Measurements from ENCODE around the gene EFCAB7. TPM values are rescaled to one million over a fixed set of nuclear protein-coding genes. Genes with fewer than 3 reads are reported as not detected.

The EFCAB7 gene
- total RNA-seq, 1 experiment from 2014 or later: 3.0 TPM

DNA sequence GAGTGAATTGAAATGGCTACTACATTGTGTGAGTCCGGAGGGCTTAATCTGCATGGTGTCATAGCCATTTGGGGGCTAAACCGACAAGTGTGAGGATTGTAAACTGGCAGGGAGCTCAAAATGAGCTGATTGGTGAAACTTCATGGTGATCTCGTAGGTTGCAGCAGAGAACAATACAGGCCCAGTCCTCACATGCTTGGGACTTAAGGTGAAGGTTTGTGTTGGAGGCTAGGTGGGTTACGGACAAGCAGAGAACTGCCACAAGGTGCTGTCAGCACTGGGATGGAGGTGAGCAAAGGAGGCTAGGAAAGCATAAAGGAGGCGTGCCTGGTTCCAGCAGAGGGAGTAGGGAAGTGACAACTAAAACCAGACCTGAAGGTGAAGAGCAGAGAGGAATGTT lies 79.3 kb downstream of the EFCAB7 start:
- no peaks in the 10 kb centered on the region; the same call in 1 of the 2 replicates for H3K27me3 Mint-ChIP-seq (ENCODE audit: low read depth)
- H3K36me3 Mint-ChIP-seq (ENCODE audit: insufficient read depth in 1 of 3, low read depth in 3 of 3): peaks cover 0 to 2% (median 0%) of the 10 kb centered on the region in 3 experiments; a peak in 1 of 7 replicates
- no peak for DNase-seq

More for the DNA sequence above, 79.3 kb downstream of the EFCAB7 start:
- Histone ChIP-seq H3K23ac (ENCODE audit: insufficient read length, low read depth, low read length) (no peak overlapping the region), H3K18ac (ENCODE audit: insufficient read length, low read depth, low read length) (no peak overlapping the region), H3K56ac (ENCODE audit: insufficient read length, low read depth, low read length) (no peak overlapping the region), H4K20me1 (ENCODE audit: control insufficient read depth, insufficient read depth, insufficient read length) (no peaks in the 10 kb centered on the region), H4K5ac (ENCODE audit: insufficient read length, low read depth, low read length) (no peak overlapping the region), H3K9ac (ENCODE audit: extremely low read depth, insufficient read length, low read length) (no peak overlapping the region), H3K27ac (ENCODE audit: insufficient read length, low read depth, low read length) (no peak overlapping the region), H2BK20ac (ENCODE audit: low read depth, low read length, poor library complexity, severe bottlenecking) (no peak overlapping the region), H2BK5ac (ENCODE audit: insufficient read length, low read length) (no peak overlapping the region), H3K23me2 (ENCODE audit: insufficient read length, low read depth, low read length, poor library complexity, severe bottlenecking) (no peaks in the 10 kb centered on the region), H2BK12ac (ENCODE audit: insufficient read length, low read depth, low read length) (no peak overlapping the region), H2AK5ac (ENCODE audit: insufficient read length, low read length) (no peak overlapping the region), H2BK15ac (ENCODE audit: low read depth, low read length) (no peak overlapping the region), H4K8ac (replicated peaks; ENCODE audit: insufficient read length, low read depth, low read length) (no peak overlapping the region), H3K4me1 (ENCODE audit: insufficient read depth, low read length) (peaks cover 6% of the 10 kb centered on the region; the same call in 1 of the 2 replicates), H3K14ac (ENCODE audit: insufficient read depth, low read length) (no peak overlapping the region), H3K79me1 (ENCODE audit: insufficient read depth, low read depth, low read length, poor library complexity, severe bottlenecking) (no peaks in the 10 kb centered on the region), H3K79me2 (ENCODE audit: insufficient read depth, low read length) (no peaks in the 10 kb centered on the region; the same call in 1 of the 2 replicates), H3K4me2 (ENCODE audit: insufficient read depth, insufficient read length, low read length) (no peak overlapping the region), H2AFZ (ENCODE audit: low read length) (no peak overlapping the region), H3K4ac (ENCODE audit: low read depth, low read length) (no peak overlapping the region), H4K91ac (ENCODE audit: insufficient read length, low read depth, low read length) (no peak overlapping the region), H3K27me3 (ENCODE audit: insufficient read depth, low read length) (no peaks in the 10 kb centered on the region), H2BK120ac (ENCODE audit: low read depth, low read length, poor library complexity, severe bottlenecking) (no peak overlapping the region), H3K9me3 (ENCODE audit: control insufficient read depth, low read depth, low read length) (no peaks in the 10 kb centered on the region), H3T11ph (ENCODE audit: low read length) (no peak overlapping the region)
- Mint-ChIP-seq H3K4me3 (no peak overlapping the region), H3K9me3 (no peaks in the 10 kb centered on the region), H3K27ac (peak overlapping the region in 1 of 3 experiments; percentile 12; a peak in 2 of 7 replicates), H3K4me1 (peaks cover 14 to 20% of the 10 kb centered on the region in 2 experiments)
- WGBS (ENCODE audit: extremely low coverage, insufficient read length, low lambda C conversion rate): no CpG with 5 or more reads among the region's 5 CpGs
- TF ChIP-seq, protein P1, sequence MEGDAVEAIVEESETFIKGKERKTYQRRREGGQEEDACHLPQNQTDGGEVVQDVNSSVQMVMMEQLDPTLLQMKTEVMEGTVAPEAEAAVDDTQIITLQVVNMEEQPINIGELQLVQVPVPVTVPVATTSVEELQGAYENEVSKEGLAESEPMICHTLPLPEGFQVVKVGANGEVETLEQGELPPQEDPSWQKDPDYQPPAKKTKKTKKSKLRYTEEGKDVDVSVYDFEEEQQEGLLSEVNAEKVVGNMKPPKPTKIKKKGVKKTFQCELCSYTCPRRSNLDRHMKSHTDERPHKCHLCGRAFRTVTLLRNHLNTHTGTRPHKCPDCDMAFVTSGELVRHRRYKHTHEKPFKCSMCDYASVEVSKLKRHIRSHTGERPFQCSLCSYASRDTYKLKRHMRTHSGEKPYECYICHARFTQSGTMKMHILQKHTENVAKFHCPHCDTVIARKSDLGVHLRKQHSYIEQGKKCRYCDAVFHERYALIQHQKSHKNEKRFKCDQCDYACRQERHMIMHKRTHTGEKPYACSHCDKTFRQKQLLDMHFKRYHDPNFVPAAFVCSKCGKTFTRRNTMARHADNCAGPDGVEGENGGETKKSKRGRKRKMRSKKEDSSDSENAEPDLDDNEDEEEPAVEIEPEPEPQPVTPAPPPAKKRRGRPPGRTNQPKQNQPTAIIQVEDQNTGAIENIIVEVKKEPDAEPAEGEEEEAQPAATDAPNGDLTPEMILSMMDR (conservative IDR thresholded peaks at IDR 0.05): no peak
